PFSK-1 (cell line): ENCODE data around the gene UXS1.

Experiments used
- FOXP2 ChIP-seq: optimal IDR thresholded peaks from 2 replicates; pipeline ENCODE3; 2011; ENCODE audit warnings: borderline replicate concordance, control low read depth, inconsistent platforms; ENCODE audit not compliant: insufficient read depth; ENCODE audit errors: extremely low read length, extremely low read depth
- POLR2AphosphoS5 ChIP-seq: IDR thresholded peaks from 2 replicates; pipeline ENCODE4 v1.6.1; 2012; ENCODE audit warnings: low read depth, mild to moderate bottlenecking, control low read depth, low read length, moderate library complexity
- SIN3A ChIP-seq: IDR thresholded peaks from 2 replicates; pipeline ENCODE4 v1.6.1; 2012; ENCODE audit warnings: mild to moderate bottlenecking, low read length, moderate library complexity, borderline replicate concordance; ENCODE audit not compliant: insufficient read depth
- TAF1 ChIP-seq: IDR thresholded peaks from 2 replicates; pipeline ENCODE4 v1.6.1; 2012; ENCODE audit warnings: low read length, control low read depth, borderline replicate concordance; ENCODE audit not compliant: insufficient read depth
- TF ChIP-seq, protein P1 (sequence below), 2 experiments: IDR thresholded peaks; 2 replicates each; pipeline versions ENCODE4 v1.6.1 to v1.8.0; 2011 to 2012; ENCODE audit warnings: low read depth in 2 of 2, low read length in 2 of 2, control low read depth in 1 of 2, inconsistent platforms in 1 of 2, mild to moderate bottlenecking in 1 of 2, moderate library complexity in 1 of 2; ENCODE audit not compliant: insufficient read depth in 1 of 2

DNA sequence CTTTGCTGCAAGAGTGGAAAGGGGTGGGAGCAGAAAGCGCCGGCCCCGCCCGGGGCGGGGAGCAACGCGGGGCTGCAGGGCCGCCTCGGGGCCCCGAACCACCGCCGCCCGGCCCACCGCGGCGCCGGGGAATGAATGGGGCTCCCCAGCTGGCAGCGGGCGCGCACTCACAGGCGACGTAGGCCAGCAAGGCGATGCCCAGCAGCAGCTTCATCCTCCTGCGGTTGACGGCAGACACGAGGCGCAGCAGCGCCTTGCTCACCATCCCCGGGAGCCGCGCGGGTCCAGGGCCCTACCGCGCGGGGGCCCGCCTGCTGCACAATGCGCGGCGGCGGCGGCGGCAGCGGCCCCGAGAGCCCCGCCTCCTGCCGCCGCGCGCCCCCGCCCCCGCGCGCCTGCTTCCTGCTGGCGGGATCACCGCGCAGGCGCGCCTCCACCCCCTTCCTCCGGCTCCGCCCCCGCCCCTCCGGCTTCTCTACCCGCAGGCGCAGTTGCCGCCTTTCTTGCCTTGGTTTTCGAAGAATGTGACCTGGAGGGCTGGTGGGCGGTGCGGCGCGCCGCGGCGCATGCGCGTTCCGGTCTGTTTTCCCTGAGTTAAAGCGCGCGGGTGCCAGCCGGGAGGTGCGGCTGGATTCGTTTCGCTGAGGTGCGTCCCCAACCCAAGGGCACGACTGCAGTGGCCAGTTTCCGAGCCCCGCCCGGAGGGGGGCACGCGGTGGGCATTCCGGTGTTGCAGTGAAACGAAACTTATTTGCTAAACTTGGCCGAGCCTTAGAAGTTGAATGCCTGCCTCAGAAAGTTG is at the start of gene UXS1:
- peak; percentile 72 for TF ChIP-seq POLR2AphosphoS5
- TF ChIP-seq TAF1: 0 out of 2 replicates have a peak, but pooled peaks have one; percentile 61
- no peak for TF ChIP-seq SIN3A
- TF ChIP-seq, protein P1, sequence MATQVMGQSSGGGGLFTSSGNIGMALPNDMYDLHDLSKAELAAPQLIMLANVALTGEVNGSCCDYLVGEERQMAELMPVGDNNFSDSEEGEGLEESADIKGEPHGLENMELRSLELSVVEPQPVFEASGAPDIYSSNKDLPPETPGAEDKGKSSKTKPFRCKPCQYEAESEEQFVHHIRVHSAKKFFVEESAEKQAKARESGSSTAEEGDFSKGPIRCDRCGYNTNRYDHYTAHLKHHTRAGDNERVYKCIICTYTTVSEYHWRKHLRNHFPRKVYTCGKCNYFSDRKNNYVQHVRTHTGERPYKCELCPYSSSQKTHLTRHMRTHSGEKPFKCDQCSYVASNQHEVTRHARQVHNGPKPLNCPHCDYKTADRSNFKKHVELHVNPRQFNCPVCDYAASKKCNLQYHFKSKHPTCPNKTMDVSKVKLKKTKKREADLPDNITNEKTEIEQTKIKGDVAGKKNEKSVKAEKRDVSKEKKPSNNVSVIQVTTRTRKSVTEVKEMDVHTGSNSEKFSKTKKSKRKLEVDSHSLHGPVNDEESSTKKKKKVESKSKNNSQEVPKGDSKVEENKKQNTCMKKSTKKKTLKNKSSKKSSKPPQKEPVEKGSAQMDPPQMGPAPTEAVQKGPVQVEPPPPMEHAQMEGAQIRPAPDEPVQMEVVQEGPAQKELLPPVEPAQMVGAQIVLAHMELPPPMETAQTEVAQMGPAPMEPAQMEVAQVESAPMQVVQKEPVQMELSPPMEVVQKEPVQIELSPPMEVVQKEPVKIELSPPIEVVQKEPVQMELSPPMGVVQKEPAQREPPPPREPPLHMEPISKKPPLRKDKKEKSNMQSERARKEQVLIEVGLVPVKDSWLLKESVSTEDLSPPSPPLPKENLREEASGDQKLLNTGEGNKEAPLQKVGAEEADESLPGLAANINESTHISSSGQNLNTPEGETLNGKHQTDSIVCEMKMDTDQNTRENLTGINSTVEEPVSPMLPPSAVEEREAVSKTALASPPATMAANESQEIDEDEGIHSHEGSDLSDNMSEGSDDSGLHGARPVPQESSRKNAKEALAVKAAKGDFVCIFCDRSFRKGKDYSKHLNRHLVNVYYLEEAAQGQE (IDR thresholded peaks at IDR 0.05; ENCODE audit: insufficient read depth in 1 of 2, low read depth in 2 of 2, low read length in 2 of 2): no peak
- TF ChIP-seq FOXP2: peak; percentile 27
